Fibroblast of mammary gland (primary cell): ENCODE data around the gene TNPO1.

Experiments used
- DNase-seq: peaks from one replicate; pipeline ENCODE4 v3.0.0-alpha.2; 2010; ENCODE audit warnings: low read depth
- H3K4me3 ChIP-seq: 2 replicates; pipeline ENCODE4 v1.5.1; 2011; ENCODE audit warnings: low read depth, mild to moderate bottlenecking, low read length, moderate library complexity; ENCODE audit not compliant: control insufficient read depth
- TF ChIP-seq, protein P1 (sequence below): conservative IDR thresholded peaks from 2 replicates; pipeline ENCODE4 v1.5.1; 2011; ENCODE audit warnings: low read depth, low read length, inconsistent platforms; ENCODE audit not compliant: control insufficient read depth, insufficient read depth

TNPO1 gene

GRCh38 chr5:72883850-72884249 lies 67.4 kb downstream of the TNPO1 start:
- no peak overlapping the region for H3K4me3 ChIP-seq
- no peak for DNase-seq
- TF ChIP-seq, protein P1, sequence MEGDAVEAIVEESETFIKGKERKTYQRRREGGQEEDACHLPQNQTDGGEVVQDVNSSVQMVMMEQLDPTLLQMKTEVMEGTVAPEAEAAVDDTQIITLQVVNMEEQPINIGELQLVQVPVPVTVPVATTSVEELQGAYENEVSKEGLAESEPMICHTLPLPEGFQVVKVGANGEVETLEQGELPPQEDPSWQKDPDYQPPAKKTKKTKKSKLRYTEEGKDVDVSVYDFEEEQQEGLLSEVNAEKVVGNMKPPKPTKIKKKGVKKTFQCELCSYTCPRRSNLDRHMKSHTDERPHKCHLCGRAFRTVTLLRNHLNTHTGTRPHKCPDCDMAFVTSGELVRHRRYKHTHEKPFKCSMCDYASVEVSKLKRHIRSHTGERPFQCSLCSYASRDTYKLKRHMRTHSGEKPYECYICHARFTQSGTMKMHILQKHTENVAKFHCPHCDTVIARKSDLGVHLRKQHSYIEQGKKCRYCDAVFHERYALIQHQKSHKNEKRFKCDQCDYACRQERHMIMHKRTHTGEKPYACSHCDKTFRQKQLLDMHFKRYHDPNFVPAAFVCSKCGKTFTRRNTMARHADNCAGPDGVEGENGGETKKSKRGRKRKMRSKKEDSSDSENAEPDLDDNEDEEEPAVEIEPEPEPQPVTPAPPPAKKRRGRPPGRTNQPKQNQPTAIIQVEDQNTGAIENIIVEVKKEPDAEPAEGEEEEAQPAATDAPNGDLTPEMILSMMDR = no peak

- no peak overlapping the region for H3K4me3 ChIP-seq
- DNase-seq = no peak
- TF ChIP-seq, protein P1 = no peak
Observed at GRCh38 chr5:72884892-72885291, 68.4 kb downstream of the TNPO1 start.

DNA sequence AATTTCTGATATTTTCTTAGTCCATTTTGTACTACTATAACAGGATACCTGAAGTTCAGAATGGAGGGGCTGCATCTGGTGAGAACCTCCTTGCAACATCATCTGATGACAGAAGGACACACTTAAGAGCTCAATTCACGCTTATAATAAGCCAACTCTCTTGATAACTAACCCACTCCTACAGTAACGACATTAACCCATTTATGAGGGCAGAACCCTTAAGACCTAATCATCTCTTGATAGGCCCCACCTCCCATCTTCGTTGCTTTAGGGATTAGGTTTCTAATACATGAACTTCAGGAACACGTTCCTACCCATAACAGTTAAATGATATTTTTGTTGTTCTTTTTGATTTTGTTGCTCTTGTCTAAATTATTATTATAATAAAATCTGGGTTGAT lies 69.4 kb downstream of the TNPO1 start:
- TF ChIP-seq, protein P1 = no peak
- no peak for DNase-seq
- H3K4me3 ChIP-seq = no peak overlapping the region

DNA sequence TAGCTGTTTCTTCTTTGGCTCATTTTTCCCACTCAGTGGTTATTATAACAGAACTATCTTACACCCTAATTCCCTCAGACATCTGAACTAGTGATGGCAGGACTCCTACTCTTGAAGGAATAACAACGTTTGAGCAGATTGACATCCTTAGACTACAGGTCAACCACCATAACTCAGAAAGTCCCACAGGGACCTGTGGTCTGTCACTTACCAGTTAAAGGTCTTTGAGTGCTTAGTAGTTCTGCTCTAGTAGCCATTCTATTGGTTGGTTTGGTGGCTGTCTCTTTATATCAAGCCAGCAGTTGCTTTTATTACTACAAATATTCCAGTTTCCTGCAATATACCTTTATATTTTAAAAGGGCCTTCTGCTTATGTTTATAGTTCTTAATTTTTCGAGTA lies 72.1 kb downstream of the TNPO1 start:
- no peak overlapping the region for H3K4me3 ChIP-seq
- DNase-seq = no peak
- TF ChIP-seq, protein P1 = no peak

DNA sequence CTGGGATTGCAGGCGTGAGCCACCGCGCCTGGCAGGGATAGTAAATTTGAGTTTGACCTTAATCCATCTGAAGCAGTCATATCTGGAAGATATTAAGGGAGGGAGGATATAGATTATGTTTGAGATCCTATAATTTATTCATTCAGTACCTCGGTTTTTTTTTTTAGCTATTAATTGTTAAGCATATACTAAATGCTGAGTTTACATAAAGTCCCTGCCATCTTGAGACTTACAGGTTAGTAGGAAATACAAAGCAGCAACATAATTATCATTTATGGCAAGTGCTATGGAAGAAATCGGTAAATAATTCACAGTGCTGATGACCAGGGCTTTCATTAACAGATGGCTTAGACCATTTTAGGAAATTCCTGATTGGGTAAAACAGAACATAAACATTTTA lies 72.9 kb downstream of the TNPO1 start:
- TF ChIP-seq, protein P1 = no peak
- DNase-seq = no peak
- H3K4me3 ChIP-seq = no peak overlapping the region

GRCh38 chr5:72892846-72893245 lies 76.4 kb downstream of the TNPO1 start:
- no peak for DNase-seq
- H3K4me3 ChIP-seq = no peak overlapping the region
- TF ChIP-seq, protein P1 = no peak

DNA sequence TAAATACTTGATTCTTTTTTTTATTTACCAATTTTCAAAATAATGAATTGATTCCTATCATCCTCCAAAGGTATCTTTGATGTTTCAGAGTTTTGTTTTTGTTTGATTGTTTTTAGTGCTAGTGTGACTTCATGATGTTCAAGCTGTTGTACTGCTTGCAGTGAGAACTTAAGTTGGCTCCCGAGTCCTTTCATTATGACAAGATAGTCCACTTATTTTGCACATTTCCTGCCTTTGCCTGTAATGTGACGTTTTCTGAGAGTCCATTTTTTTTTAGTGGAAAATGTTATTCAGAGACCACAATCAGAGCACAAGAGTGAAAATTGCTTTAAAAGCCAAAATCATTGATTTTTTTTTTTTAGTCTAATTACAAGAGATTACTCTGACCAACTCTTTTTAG lies 79.3 kb downstream of the TNPO1 start:
- H3K4me3 ChIP-seq = no peak overlapping the region
- no peak for DNase-seq
- TF ChIP-seq, protein P1 = no peak
